ENCODE data around the gene NPPC. TPM values are rescaled to one million over a fixed set of nuclear protein-coding genes. Genes with fewer than 3 reads are reported as not detected.
"Not testable (repeated sequence)": the region's sequence is repeated elsewhere in the genome, so short reads cannot be mapped to it uniquely, and the experiment has no call there.

The NPPC gene
- total RNA-seq, 2 experiments from 2014 or later = not detected

GRCh38 chr2:231947694-231948093, 21.5 kb upstream of the NPPC start:
- H3K4me1 Mint-ChIP-seq = no peaks in the 10 kb centered on the region
- CTCF ChIA-PET = no interaction called here
- no peaks in the 10 kb centered on the region for H3K9me3 Mint-ChIP-seq
- peaks cover 18% of the 10 kb centered on the region for H3K27me3 Mint-ChIP-seq
- H3K4me3 Mint-ChIP-seq = no peak overlapping the region
- H3K27ac Mint-ChIP-seq = no peak overlapping the region
- POLR2A ChIA-PET = no interaction called here
- H3K36me3 Mint-ChIP-seq (ENCODE audit: low read depth) = no peaks in the 10 kb centered on the region
- DNase-seq = no peak

GRCh38 chr2:231947112-231947511, 20.9 kb upstream of the NPPC start:
- H3K36me3 Mint-ChIP-seq (ENCODE audit: low read depth); POLR2A ChIA-PET; DNase-seq; H3K9me3 Mint-ChIP-seq; H3K4me3 Mint-ChIP-seq; H3K4me1 Mint-ChIP-seq; H3K27ac Mint-ChIP-seq; CTCF ChIA-PET: not testable (repeated sequence)
- H3K27me3 Mint-ChIP-seq = peaks cover 18% of the 10 kb centered on the region

- H3K4me3 Mint-ChIP-seq = no peak overlapping the region
- no peak overlapping the region for H3K27ac Mint-ChIP-seq
- DNase-seq = no peak
- no peaks in the 10 kb centered on the region for H3K4me1 Mint-ChIP-seq
- POLR2A ChIA-PET = no interaction called here
- no peaks in the 10 kb centered on the region for H3K9me3 Mint-ChIP-seq
- CTCF ChIA-PET = no interaction called here
- peaks cover 13% of the 10 kb centered on the region for H3K27me3 Mint-ChIP-seq
- no peaks in the 10 kb centered on the region for H3K36me3 Mint-ChIP-seq (ENCODE audit: low read depth)
Measured at GRCh38 chr2:231946241-231946814, 20.1 kb upstream of the NPPC start.

GRCh38 chr2:231942180-231942579, 16.0 kb upstream of the NPPC start:
- DNase-seq = no peak
- CTCF ChIA-PET = no interaction called here
- POLR2A ChIA-PET = no interaction called here
- peaks cover 7% of the 10 kb centered on the region for H3K27me3 Mint-ChIP-seq
- H3K36me3 Mint-ChIP-seq (ENCODE audit: low read depth) = no peaks in the 10 kb centered on the region
- H3K4me3 Mint-ChIP-seq = no peak overlapping the region
- H3K4me1 Mint-ChIP-seq = no peaks in the 10 kb centered on the region
- H3K27ac Mint-ChIP-seq = no peak overlapping the region
- H3K9me3 Mint-ChIP-seq = no peaks in the 10 kb centered on the region

- DNase-seq = no peak
- Mint-ChIP-seq H3K27me3 (peaks cover 4% of the 10 kb centered on the region), H3K4me3 (no peak overlapping the region), H3K36me3 (ENCODE audit: low read depth) (no peaks in the 10 kb centered on the region), H3K4me1 (no peaks in the 10 kb centered on the region), H3K9me3 (no peaks in the 10 kb centered on the region), H3K27ac (no peak overlapping the region)
- ChIA-PET CTCF (interaction anchor here (2.2 kb wide), 1 partner anchor 11 kb away, joined by 6 read pairs; no protein-coding TSS in a partner anchor), POLR2A (no interaction called here)
Measured at GRCh38 chr2:231941673-231942072, 15.5 kb upstream of the NPPC start.

GRCh38 chr2:231940795-231941194, 14.6 kb upstream of the NPPC start:
- Mint-ChIP-seq H3K4me3 (no peak overlapping the region), H3K27ac (no peak overlapping the region), H3K9me3 (no peaks in the 10 kb centered on the region), H3K36me3 (ENCODE audit: low read depth) (no peaks in the 10 kb centered on the region), H3K27me3 (peaks cover 4% of the 10 kb centered on the region), H3K4me1 (no peaks in the 10 kb centered on the region)
- DNase-seq = no peak
- ChIA-PET CTCF (interaction anchor here (2.2 kb wide), 1 partner anchor 11 kb away, joined by 6 read pairs; no protein-coding TSS in a partner anchor), POLR2A (no interaction called here)

GRCh38 chr2:231939022-231939421, 12.8 kb upstream of the NPPC start:
- Mint-ChIP-seq H3K4me3 (no peak overlapping the region), H3K27ac (no peak overlapping the region), H3K4me1 (no peaks in the 10 kb centered on the region), H3K27me3 (peaks cover 3% of the 10 kb centered on the region), H3K36me3 (ENCODE audit: low read depth) (no peaks in the 10 kb centered on the region), H3K9me3 (no peaks in the 10 kb centered on the region)
- POLR2A ChIA-PET = no interaction called here
- CTCF ChIA-PET = no interaction called here
- no peak for DNase-seq

- Mint-ChIP-seq H3K4me1 (no peaks in the 10 kb centered on the region), H3K9me3 (no peaks in the 10 kb centered on the region), H3K4me3 (no peak overlapping the region), H3K27ac (no peak overlapping the region), H3K27me3 (peaks cover 5% of the 10 kb centered on the region), H3K36me3 (ENCODE audit: low read depth) (no peaks in the 10 kb centered on the region)
- DNase-seq = no peak
- ChIA-PET CTCF (no interaction called here), POLR2A (no interaction called here)
Measured at GRCh38 chr2:231937057-231937456, 10.9 kb upstream of the NPPC start.

- ChIA-PET POLR2A (no interaction called here), CTCF (no interaction called here)
- Mint-ChIP-seq H3K27ac (no peak overlapping the region), H3K27me3 (peaks cover 5% of the 10 kb centered on the region), H3K36me3 (ENCODE audit: low read depth) (no peaks in the 10 kb centered on the region), H3K4me1 (no peaks in the 10 kb centered on the region), H3K9me3 (no peaks in the 10 kb centered on the region), H3K4me3 (no peak overlapping the region)
- DNase-seq = no peak
Measured at GRCh38 chr2:231936491-231936890, 10.3 kb upstream of the NPPC start.

GRCh38 chr2:231935815-231936214, 9.6 kb upstream of the NPPC start:
- DNase-seq = no peak
- POLR2A ChIA-PET = no interaction called here
- no peak overlapping the region for H3K4me3 Mint-ChIP-seq
- H3K4me1 Mint-ChIP-seq = no peaks in the 10 kb centered on the region
- no peaks in the 10 kb centered on the region for H3K36me3 Mint-ChIP-seq (ENCODE audit: low read depth)
- CTCF ChIA-PET = interaction anchor here (1.3 kb wide), 1 partner anchor 35 kb away, joined by 3 read pairs; no protein-coding TSS in a partner anchor
- peaks cover 2% of the 10 kb centered on the region for H3K27me3 Mint-ChIP-seq
- H3K9me3 Mint-ChIP-seq = no peaks in the 10 kb centered on the region
- no peak overlapping the region for H3K27ac Mint-ChIP-seq

GRCh38 chr2:231935207-231935524, 9.0 kb upstream of the NPPC start:
- no peak overlapping the region for H3K4me3 Mint-ChIP-seq
- no peaks in the 10 kb centered on the region for H3K36me3 Mint-ChIP-seq (ENCODE audit: low read depth)
- DNase-seq = no peak
- ChIA-PET POLR2A (no interaction called here), CTCF (interaction anchor here (1.3 to 1.5 kb wide), 2 partner anchors 34 to 207 kb away, joined by 3 to 4 read pairs; no protein-coding TSS in a partner anchor)
- H3K27ac Mint-ChIP-seq = no peak overlapping the region
- H3K9me3 Mint-ChIP-seq = no peaks in the 10 kb centered on the region
- peaks cover 2% of the 10 kb centered on the region for H3K27me3 Mint-ChIP-seq
- H3K4me1 Mint-ChIP-seq = no peaks in the 10 kb centered on the region

- CTCF ChIA-PET = interaction anchor here (1.3 to 1.5 kb wide), 2 partner anchors 34 to 207 kb away, joined by 3 to 4 read pairs; no protein-coding TSS in a partner anchor
- POLR2A ChIA-PET = no interaction called here
Measured at GRCh38 chr2:231934441-231935206, 8.4 kb upstream of the NPPC start.

GRCh38 chr2:231933916-231934401, 7.8 kb upstream of the NPPC start:
- CTCF ChIA-PET = interaction anchor here (1.5 kb wide), 1 partner anchor 208 kb away, joined by 4 read pairs; no protein-coding TSS in a partner anchor
- H3K4me1 Mint-ChIP-seq = no peaks in the 10 kb centered on the region

More at GRCh38 chr2:231934441-231935206, 8.4 kb upstream of the NPPC start:
- peaks cover 2% of the 10 kb centered on the region for H3K27me3 Mint-ChIP-seq
- no peaks in the 10 kb centered on the region for H3K4me1 Mint-ChIP-seq
- H3K9me3 Mint-ChIP-seq = no peaks in the 10 kb centered on the region
- no peak overlapping the region for H3K4me3 Mint-ChIP-seq
- no peak for DNase-seq
- no peak overlapping the region for H3K27ac Mint-ChIP-seq
- H3K36me3 Mint-ChIP-seq (ENCODE audit: low read depth) = no peaks in the 10 kb centered on the region

More at GRCh38 chr2:231933916-231934401, 7.8 kb upstream of the NPPC start:
- POLR2A ChIA-PET = no interaction called here
- H3K9me3 Mint-ChIP-seq = no peaks in the 10 kb centered on the region
- no peak for DNase-seq
- H3K27ac Mint-ChIP-seq = no peak overlapping the region
- H3K4me3 Mint-ChIP-seq = no peak overlapping the region
- peaks cover 8% of the 10 kb centered on the region for H3K27me3 Mint-ChIP-seq
- no peaks in the 10 kb centered on the region for H3K36me3 Mint-ChIP-seq (ENCODE audit: low read depth)

Measured in activated CD4-positive, alpha-beta memory T cell treated with anti-CD3 and anti-CD28 coated beads, Interleukin-2, amount 10 ng/mL, durations not matched to agents 7 days and 5 days (primary cell).